Jurkat, Clone E6-1 (cell line): ENCODE measurements around the gene FCHO1.
A peak's percentile ranks its signal among the peaks of the same experiment; 100 is the strongest.
"Not testable (repeated sequence)": the region's sequence is repeated elsewhere in the genome, so short reads cannot be mapped to it uniquely, and the experiment has no call there.

Experiments used
- DNase-seq: peaks from one replicate; pipeline ENCODE4 v3.0.0-alpha.2; 2011; ENCODE audit warnings: low read depth, low spot score
- H3K4me3 ChIP-seq: 2 replicates; pipeline ENCODE4 v1.5.1; 2011; ENCODE audit warnings: mild to moderate bottlenecking, low read length, control low read depth, moderate library complexity

Gene FCHO1

DNA sequence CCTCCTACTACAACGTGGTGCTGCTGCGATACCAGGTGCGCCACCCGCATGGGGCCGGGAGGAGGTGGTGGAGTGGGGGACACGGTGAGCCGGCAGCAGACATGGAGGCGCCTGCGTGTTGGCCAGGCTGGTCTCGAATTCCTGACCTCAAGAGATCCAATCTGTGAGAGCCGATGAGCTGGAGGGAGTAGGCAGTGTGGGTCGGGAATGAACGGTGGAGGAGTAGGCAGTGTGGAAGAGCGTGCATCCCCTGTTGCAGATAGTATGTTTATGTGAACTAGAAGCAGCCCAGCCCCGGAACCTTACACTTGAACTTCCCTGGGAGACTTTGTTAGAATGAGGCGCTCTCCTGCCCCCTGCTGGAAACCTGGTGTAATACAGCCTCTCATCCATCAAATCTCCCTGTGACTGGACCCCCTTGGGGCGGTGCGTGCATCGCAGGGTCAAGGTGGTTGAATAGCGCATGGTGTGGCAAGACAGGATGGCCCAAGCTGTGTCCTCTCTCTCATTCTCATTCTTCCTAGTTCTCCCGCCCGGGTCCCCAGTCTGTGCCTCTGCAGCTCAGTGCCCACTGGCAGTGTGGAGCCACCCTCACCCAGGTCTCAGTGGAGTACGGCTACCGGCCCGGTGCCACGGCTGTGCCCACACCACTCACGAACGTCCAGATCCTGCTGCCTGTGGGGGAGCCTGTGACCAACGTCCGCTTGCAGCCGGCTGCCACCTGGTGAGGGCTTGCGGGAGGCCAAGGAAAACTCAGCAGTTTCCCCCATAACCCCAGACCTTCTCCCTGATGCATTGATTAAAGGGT is 33.1 kb downstream of the FCHO1 start:
- no peak overlapping the region for H3K4me3 ChIP-seq
- DNase-seq = peak; percentile 63

DNA sequence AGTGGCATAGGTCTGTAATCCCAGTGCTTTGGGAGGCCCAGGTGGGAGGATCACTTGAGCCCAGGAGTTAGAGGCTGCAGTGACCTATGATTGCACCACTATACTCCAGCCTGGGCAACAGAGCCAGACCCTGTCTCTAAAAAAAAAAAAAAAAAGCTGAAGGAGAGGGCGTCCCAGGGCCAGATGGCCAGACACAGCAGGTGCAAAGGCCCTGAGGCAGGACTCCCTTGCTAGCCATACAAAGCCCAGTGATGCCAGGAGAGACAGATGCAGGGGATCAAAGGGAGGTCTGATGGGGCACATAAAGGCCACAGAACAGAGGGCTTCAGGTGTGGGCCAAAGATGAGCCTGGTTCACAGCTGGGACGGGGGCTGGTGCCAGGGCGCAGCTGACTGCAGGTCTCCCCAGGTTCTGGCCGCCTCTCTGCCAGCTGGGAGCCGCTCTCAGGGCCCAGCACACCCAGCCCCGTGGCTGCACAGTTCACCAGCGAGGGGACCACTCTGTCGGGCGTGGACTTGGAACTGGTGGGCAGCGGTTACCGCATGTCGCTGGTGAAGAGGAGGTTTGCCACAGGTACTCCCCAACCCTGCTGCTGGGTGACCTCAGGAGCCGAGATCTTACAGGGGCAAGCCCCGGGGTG is 36.1 kb downstream of the FCHO1 start:
- no peak for DNase-seq
- no peak overlapping the region for H3K4me3 ChIP-seq

DNA sequence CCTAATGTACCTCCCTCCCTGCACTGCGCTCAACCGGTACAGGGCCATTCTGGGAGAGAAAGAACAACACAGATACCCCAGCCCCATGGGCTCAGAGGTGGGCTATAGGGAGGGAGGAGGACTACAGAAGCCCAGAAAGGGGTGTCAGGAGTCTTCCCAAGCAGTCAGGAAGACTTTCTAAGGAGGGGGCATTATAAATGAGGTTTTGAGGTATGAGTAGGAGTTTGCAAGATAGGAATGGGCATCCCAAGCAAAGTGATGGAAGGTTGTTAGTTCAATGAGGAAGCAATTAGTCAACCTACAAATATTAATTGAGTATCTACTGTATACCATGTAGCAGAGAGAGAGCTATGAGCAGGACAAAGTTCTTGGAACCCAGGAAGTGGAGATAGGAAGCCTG is 37.4 kb downstream of the FCHO1 start:
- no peak for DNase-seq
- no peak overlapping the region for H3K4me3 ChIP-seq

DNA sequence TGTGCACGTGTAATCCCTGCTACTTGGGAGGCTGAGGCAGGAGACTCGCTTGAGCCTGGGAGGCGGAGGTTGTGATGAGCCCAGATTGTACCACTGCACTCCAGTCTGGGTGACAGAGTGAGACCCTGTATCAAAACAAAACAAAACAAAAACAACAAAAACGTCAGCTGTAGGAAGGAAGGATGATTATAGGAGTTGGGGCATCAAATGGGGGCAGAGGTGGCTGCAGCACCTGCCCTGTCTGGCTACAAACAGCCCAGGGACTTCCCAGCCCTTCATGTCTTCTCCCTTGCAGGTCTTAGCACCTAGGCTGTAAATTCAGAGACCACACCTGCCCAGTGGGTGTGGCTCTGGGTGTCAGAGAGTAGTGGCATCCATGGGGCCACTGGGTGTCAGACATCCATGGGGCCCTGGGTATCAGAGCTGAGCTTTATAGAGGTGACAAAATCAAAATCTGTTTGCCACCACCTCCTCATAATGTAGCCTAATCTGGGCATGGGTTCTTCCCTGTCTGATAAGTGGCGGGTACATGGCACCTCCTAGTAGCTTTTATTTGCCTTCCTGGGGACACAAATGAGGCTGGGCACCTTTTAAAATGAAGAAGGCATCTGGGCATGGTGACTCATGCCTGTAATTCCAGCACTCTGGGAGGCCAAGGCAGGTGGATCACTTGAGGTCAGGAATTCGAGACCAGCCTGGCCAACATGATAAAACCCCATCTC is 38.9 kb downstream of the FCHO1 start:
- H3K4me3 ChIP-seq = no peak overlapping the region
- no peak for DNase-seq

DNA sequence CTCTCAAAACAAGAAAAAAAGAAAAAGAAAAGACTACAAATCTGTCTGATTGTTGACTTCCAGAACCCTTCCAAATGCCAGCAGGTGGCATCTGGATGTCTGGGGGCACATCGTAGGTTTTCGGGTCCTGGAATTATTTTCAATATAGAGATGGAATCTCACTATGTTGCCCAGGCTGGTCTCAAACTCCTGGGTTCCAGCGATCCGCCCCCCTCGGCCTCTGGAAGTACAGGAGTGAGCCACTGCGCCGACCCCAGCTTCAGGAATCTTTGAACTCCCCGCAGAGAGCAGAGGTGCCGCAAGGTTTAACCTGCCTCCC is 43.1 kb downstream of the FCHO1 start:
- no peak overlapping the region for H3K4me3 ChIP-seq
- DNase-seq = no peak

DNA sequence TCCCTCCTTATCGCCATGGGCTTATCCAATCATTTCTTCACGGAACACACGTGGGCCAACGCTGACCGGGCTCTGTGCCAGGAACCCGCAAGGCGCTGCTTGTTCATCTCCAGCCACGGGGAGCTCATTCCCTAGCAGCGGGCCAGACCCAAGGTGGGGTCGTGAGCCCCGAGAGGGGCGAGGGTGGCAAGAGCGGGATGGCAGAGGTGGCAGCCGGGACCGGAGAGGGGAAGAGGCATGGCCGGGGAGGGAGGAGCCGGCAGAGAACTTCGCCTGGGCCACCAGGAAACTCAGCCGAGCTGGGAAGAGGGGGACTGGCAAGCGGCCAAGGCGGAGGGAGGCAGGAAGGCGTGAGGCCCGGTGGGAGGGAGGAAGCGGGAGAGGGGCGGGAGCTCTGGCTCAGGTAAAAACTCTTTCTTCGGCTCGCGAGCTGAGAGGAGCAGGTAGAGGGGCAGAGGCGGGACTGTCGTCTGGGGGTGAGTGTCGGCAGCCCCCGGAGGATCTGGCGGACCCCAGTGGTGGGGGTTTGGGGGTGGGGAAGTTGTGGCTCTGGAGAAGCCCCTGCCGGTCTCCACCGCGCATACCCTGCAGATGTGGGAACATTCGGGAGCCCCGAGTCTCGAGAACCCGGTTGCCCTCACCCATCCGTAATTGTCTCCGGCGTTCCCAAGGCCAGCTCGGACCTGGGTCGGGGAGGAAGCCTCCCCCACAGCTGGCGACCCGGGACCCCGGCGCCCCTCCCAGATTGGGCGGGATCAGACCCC is 43.6 kb downstream of the FCHO1 start, which contains the start of gene B3GNT3:
Gene B3GNT3 (plus strand): TSS at position 408 of the 764 bp plus-strand sequence. CDS start 12,670 bp downstream, outside the sequence.
- no peak for DNase-seq
- no peak within 1 kb of the TSS for H3K4me3 ChIP-seq

DNA sequence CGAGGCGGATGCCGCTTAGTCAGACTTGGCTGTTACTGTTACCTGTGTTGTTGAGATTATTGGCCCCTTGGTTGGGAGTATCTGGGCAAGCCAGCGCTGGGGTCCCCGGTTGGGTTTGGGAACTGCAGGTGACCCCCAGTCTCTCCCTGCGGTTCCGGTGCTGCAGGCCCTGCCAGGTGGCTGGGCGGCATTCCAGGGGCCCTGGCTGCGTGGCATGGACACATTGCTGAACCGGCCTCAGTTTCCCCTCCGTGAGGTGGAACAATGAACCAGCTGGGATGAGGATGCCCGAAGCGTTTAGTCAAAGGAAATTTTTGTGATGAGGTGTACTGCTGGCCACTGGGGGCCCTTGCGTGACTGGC is 44.2 kb downstream of the FCHO1 start:
- H3K4me3 ChIP-seq = no peak overlapping the region
- DNase-seq = no peak

DNA sequence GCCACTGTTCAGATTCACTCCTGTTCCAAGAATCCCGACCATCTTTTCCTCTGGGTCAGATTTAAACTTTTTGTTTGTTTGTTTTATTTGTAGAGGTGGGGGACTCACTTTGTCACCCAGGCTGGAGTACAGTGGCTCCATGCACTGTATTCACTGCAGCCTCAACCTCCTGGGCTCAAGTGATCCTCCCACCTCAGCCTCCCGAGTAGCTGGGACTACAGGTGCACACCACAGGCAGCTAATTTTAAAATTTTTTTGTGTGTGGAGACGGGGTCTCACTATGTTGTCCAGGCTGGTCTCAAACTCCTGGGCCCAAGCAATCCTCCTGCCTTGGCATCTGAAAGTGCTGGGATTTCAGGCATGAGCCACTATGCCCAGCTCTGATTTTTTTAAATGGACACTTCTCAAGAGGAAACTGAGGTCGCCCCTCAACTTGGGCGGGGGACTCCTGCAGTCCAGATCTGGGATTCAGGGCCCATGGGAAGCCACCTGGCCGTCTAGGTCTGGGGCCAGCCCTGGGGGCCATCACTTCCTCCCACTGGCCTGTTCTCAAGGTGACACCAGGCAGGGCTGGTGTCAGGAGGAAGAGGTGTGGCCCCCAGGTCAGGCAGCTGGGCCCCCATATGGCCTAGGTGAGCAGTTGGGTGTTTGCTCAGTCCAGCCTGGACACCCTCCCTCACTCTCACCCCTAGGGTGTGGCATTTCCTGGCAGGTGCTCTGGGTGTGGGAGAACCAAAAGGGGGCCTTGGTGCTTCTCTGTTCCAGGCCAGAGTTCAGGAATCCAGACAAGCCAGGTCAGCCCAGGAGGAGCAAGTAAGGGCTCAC is 44.9 kb downstream of the FCHO1 start:
- DNase-seq = no peak
- H3K4me3 ChIP-seq = no peak overlapping the region

DNA sequence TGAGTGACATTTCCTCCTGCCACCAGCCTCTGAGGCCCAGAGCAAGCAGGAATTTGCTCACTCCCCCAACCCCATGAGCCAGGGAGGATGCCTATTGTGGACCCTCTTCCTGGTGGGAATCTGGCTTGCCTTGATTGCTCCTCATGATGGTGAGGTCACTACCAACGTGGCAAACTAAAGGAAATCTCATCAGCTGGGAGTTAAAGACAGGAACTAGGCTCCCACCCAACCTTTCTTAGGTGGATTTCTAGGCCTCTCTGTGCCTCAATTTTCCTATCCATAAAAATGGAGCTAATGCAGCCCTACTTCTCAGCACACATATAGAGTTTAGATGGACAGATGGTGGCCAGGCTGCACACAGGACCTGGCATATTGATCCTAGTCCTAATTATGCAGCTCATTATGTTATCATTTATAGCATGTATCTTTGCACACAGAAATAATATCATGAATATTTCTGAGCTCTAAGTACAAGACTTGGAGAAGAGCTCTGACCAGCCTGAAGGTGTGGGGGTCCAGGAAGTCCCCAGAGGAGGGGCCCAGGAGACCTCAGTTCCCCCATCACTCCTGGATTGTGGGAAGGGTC is 45.7 kb downstream of the FCHO1 start:
- H3K4me3 ChIP-seq = no peak overlapping the region
- no peak for DNase-seq

DNA sequence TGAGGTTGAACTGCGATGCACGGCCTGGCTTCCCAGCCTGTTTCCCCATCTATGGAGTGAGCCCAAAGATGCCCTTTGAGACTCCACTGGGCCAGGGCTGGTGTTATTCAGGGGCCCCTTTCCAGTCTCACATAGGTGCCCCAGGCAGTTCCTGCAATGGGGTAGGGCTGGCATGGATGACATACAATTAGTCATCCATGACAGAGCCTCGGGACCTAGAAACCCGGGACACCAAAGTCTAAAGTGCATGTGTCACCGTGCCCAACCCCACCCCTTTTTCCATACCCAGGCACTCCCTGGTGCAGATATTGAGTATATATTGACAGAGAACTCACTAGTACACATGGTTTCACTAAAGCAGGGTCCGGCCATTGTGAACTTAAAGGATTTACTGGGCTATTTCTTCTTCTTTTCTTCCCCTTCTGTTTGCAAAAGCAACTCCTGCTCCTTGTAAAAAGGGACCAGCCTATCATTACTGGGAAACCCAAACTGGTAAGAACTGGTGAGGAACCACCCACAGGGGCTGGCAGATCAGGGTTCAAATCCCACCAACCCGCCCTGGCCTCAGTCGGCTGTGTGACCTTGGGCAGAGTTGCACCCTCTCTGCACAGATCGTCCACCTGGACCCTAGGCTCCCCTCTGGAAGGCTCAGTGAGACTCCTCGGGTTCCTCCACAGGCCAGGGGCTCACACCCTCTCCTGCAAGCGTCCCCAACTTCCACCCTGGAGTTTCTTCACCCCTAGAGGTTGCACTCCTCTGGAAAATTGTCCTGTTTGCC is 46.3 kb downstream of the FCHO1 start:
- no peak overlapping the region for H3K4me3 ChIP-seq
- DNase-seq = no peak

DNA sequence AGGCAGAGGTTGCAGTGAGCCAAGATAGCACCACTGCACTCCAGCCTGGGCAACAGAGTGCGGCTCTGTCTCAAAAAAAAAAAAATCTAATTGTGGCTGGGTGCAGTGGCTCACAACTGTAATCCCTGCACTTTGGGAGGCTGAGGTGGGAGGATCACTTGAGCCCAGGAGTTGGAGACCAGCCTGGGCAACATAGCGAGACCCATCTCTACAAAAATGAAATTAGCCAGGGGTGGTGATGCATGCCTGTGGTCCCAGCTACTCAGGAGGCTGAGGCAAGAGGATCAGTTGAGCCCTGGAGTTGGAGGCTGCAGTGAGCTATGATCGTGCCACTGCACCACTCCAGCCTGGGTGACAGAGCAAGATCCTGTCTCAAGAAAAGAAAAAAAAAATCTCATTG is 47.3 kb downstream of the FCHO1 start:
- not testable (repeated sequence) for H3K4me3 ChIP-seq, DNase-seq

DNA sequence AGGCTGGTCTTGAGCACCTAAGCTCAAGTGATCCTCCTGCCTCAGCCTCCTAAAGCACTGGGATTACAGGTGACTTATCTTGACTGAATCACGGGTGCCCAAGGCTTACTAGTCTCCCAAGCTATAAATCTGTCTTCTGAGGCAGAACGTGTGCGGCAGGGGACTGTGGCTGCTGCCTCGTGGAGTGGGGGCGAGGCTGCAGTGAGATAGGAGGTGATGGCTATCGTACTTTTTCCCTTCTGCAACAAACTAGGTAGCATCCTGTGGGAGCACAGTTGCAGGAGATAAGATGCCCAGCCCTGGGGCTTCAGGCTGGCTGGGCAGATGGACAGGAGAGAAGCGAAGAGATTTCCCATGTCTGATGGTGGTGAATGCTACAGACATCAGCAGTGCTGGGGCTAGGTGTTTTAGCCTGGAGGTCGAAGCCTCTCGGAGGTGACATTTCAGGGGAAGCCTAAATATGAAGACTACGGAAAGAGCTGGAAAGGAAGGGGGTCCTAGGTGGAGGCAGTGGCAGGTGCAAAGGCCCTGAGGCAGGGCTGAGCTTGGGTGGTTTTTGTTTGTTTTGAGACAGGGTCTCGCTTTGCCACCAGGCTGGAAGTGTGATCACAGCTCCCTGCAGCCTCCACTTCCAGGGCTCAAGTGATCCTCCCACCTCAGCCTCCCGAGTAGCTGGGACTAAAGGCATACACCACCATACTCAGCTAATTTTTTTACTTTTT is 51.0 kb downstream of the FCHO1 start:
- DNase-seq = no peak
- H3K4me3 ChIP-seq = no peak overlapping the region

DNA sequence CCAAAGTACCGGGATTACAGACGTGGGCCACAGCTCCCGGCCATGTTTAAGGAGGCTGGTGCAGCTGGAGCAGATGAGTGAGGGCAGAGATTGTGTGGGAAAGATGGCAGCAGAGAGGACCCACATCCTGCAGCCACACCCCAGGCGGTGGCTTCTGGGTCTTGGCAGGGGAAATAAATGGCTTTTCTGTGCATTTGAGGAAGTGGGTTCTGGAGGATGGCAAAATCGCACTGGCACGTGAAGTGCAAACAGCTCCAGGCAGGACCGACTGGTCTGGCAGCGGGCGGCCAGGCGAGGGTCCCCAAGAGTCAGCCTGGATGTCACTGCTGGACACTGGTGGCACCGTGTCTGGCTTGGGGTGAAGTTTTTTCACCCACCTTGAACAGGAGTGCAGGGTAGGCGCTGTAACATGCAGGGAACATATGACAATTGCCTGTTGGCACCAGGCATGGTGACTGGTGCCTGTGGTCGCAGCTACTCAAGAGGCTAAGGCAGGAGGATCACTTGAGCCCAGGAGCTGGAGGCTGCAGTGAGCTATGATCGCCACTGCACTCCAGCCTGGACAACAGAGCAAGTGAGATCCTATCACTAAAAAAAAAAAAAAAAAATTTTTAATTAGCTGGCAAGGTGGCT is 52.1 kb downstream of the FCHO1 start:
- peak overlapping the region; percentile 16 for H3K4me3 ChIP-seq
- peak; percentile 89 for DNase-seq

DNA sequence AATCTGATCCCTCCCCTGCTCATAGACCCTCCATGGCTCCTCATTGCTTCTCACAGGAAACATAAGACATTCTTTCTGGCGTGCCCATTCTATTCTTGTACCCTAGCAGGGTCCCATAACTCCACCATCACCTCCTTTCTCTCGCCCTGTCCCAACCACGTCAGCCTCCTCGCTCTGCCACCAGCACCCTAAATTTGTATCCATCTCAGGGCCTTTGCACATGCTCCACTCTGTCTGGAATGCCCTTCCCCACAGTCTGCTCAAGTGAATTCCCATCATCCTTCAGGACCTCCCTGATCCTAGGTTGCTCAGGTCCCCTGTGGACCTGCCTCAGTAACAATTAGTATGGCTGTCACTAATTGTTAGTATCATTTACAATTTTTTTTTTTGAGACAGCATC is 54.1 kb downstream of the FCHO1 start:
- no peak for DNase-seq
- H3K4me3 ChIP-seq = no peak overlapping the region

DNA sequence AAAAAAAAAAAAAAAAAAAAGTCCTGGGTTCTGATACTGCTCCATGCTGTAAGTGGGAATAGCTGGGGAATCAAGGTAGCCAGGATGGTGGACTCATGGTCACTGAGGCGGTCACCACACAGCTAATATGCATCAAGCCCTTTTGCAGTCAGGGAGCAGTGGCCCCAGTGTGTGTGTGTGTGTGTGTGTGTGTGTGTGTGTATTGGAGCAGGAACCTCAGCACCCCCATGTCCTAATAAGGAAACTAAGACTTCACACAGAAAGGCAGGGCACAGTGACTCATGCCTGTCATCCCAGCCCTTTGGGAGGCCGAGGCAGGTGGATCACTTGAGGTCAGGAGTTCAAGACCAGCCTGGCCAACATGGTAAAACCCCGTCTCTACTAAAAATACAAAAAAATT is 55.7 kb downstream of the FCHO1 start:
- no peak overlapping the region for H3K4me3 ChIP-seq
- no peak for DNase-seq

DNA sequence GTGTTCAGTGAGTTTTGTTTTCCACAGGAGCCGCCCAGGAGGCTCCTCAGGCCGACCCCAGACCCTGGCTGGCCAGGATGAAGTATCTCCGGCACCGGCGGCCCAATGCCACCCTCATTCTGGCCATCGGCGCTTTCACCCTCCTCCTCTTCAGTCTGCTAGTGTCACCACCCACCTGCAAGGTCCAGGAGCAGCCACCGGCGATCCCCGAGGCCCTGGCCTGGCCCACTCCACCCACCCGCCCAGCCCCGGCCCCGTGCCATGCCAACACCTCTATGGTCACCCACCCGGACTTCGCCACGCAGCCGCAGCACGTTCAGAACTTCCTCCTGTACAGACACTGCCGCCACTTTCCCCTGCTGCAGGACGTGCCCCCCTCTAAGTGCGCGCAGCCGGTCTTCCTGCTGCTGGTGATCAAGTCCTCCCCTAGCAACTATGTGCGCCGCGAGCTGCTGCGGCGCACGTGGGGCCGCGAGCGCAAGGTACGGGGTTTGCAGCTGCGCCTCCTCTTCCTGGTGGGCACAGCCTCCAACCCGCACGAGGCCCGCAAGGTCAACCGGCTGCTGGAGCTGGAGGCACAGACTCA is 56.5 kb downstream of the FCHO1 start:
- peak; percentile 39 for DNase-seq

More for the DNA sequence above, 56.5 kb downstream of the FCHO1 start:
- no peak overlapping the region for H3K4me3 ChIP-seq
